Pulmonary artery endothelial cell (primary cell): ENCODE measurements around the gene RNF227. TPM values are rescaled to one million over a fixed set of nuclear protein-coding genes. Genes with fewer than 3 reads are reported as not detected.

Source experiments
- DNase-seq: peaks from one replicate; pipeline ENCODE4 v3.0.0-alpha.2; 2011; ENCODE audit warnings: low read depth, low spot score
- total RNA-seq: library from RNA; depleted of rRNA; stranded (reverse); fragments of >200 nt; gene quantifications from 2 replicates; pipeline ENCODE4 v1.2.3, GENCODE V29; 2014

RNF227 gene
- total RNA-seq, 1 donor from 2014 or later = 0.86 TPM

DNA sequence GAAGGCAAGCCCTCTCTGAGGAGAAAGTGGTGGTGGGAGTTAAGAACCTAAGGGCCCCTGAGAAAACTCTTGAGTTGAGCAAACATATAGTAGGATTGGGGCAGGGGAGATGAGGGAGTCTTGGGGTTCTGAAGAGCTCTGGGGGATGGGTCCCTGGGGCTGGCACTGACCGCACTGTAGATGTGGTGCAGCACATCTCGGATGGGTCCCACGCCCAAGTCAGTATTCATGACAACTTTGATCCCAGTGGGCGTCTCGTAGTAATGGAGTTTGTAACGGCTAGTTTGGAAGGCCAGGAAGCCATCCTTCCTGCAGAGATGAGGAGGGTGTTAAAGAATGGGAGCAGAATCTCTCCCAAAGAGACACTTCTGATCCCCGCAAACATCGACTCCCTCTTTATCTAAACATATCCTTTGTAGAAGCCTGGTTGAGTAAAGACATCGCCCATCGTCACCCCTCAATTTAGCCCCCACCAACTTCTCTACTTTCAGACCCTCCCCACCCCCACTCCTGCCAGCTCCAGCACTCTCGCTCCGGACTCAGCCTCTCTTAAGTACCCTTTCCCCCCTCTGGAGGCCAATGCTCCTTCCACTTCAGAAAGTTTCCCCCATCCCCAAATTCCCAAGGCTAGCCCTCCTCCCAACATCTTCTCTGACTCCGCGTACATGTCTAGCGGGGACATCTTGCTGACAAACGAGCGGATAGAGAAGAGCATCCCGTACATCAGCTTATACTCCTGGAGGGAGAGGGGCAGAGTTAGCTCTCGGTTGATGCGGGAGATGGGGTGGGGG, 14.9 kb upstream of the RNF227 start:
- DNase-seq = no peak

GRCh38 chr17:7929158-7930023, 13.3 kb upstream of the RNF227 start, which contains the start of gene KCNAB3:
TSS of gene KCNAB3 (minus strand) at chr17:7929856. CDS start at chr17:7929435, 421 bp downstream.
- no peak for DNase-seq

DNA sequence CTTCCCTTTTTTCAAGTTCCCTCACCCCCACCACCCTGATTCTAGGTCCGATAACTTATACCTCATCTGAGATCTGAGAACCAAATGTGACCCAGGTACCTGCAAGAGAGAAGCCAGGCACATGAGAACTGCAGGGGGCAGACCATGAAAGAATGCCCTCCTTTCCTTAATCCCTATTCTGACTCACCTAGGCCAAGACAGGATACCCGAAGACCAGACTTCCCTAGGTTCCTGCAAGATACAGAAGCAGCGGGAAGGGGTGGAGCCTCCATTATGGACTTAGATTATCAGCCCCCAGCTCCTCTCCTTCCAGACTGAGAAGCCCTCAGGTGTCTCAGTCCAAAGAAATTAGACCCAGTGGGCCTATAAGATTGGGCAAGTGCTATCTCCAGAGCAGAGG, 11.5 kb upstream of the RNF227 start:
- DNase-seq = no peak

DNA sequence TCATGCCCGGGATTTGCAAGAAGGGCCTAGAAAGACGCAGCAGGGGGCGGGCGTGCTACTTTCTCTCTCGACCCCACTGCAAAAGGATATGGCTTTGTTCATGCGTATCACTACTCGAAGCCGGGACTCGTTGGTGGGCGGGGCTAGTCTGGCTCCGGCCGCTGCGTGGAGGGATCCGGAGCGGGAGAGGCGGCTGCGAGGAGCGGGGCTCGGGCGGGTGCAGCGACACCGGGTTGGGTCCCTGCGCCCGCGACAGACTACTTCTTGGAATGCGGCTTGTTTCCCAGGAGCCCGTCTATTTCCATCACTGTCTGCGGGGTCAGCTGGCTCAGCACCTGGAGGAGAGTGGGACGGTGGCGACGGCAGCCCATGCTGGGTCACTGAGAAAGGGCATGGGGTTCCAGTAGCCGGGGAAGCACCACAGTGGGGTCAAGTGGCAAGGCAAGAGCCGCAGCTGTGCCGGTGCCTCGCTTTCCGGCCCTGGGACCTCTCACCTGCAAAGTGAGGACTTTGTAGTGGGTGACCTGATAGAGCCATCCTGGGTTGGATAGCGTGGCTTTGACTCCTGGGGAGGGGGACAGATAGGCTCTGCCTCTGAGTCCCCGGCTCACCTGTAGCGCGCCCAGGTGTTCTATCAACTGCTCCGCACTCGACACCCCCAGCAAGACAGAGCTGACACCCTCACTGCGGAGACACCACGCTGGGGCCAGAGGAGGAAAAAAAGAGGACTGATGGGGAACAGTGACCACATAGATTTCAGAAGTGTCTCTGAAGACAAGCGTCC, 6.9 kb upstream of the RNF227 start:
- peak; percentile 46 for DNase-seq

DNA sequence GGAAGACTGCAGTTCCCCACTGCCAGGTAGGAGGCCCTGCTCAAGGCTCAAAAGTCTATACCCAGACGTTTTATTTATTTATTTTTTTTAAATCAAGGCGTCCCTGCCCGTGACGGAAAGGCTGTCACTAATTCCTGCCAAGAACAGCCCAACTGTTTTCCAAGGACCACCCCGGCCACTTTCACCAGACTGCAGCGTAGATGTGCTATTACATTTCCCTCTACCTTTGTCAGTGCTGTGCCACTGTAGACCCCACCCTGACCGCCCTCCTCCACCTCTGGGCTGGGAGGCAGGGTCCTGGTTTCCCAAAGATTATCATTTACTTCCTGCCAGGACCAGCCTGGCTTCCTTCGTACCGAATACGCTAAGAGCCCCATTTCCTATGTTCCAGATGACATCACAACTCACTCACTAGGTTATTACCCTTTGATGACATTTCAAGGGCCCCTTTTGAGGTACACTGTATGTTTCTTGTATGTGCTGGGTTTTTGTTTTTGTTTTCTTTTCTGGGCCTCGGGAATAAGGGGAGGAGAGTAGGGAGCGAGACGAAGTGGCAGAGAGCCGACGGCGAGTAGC, 6.3 kb upstream of the RNF227 start:
- no peak for DNase-seq

DNA sequence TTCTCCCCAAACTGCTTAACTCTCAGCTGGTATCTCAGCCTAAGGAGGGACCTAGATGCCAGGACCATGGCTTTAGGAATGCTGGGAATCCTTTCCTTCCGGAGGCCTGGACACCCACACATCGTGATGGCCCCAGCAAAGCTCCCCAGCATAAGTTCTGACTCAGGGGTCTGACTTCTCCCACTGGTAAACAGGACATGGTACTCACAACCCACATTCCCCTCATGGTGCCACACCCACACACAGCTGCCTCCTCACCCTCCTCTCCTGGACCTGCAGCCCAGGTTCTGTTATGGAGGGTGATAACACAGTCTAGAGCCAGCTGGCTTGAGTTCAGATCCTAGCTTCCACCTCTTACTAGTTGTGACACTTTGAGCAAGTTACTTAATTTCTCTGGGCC, 719 bp upstream of the RNF227 start:
- no peak for DNase-seq

DNA sequence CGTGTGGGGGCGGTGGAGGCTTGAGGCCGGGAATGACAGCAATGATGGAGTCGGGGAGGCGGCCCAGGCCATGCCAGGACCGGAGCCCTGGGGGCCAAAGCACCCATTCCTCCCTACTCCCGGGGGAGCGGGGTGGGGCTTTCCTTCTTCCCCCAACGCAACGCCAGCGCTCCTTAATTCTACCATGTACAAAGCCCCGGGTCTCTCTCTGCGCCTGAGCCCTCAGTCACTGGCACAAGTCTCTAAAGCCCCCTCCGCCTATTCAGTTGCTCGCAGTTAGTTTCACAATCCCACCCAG, 245 bp upstream of the RNF227 start:
- DNase-seq = no peak

GRCh38 chr17:7915179-7915610, 894 bp downstream of the RNF227 start:
- no peak for DNase-seq

- no peak for DNase-seq
Measured at GRCh38 chr17:7912927-7913524, 3.1 kb downstream of the RNF227 start.

GRCh38 chr17:7911116-7911515, 5.0 kb downstream of the RNF227 start:
- no peak for DNase-seq

- DNase-seq = no peak
Measured at GRCh38 chr17:7910711-7911110, 5.4 kb downstream of the RNF227 start.

DNA sequence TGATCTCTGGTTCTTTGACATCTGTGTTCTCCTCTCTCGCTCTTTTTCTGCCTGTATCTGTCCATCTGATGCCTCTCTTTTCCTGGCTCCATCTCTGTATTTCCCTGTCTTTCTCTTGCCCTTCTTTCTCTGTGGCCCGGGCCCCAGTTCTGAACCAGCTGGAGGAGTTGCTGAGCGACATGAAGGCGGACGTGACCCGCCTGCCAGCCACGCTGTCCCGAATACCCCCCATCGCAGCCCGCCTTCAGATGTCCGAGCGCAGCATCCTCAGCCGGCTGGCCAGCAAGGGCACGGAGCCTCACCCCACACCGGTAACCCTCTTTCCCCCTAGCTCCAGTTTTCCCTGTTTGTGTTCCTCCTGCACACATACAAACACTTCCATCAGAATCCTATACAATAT, 5.8 kb downstream of the RNF227 start:
- no peak for DNase-seq

GRCh38 chr17:7909089-7909488, 7.0 kb downstream of the RNF227 start:
- no peak for DNase-seq

DNA sequence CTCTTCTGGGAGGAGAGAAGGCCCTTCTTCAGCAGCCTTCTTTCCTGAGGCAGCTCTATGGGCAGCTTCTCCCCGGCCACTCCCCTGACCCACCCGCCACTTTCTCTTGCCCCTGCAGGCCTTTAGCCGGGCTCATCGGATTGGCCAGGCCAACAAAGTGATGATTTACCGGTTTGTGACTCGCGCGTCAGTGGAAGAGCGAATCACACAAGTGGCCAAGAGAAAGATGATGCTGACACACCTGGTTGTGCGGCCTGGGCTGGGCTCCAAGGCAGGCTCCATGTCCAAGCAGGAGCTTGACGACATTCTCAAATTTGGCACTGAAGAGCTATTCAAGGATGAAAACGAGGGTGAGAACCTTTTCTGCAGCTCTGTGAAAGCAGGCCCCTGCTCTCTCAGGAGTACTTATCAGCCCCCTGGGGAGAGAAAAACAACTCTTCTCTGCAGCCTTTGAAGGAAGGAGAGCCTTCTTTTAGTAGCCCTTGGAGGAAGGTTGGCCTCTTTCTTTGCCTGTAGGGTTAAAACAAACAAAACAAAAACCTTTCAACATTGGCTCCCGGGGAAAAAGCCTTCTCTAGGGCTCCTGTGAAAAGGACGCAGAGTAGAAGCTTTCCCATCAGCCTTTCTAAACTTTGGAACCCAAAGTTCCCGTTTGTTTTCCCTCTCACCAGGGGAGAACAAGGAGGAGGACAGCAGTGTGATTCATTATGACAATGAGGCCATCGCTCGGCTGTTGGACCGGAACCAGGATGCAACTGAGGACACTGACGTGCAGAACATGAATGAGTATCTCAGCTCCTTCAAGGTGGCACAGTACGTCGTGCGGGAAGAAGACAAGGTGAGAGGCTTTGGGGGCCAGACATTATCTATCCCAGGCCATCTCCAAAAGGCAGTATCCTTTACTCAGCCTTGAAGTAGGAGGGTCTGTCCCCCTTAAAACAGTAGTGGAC, 12.7 kb downstream of the RNF227 start:
- no peak for DNase-seq

GRCh38 chr17:7897773-7898172, 18.3 kb downstream of the RNF227 start:
- no peak for DNase-seq

DNA sequence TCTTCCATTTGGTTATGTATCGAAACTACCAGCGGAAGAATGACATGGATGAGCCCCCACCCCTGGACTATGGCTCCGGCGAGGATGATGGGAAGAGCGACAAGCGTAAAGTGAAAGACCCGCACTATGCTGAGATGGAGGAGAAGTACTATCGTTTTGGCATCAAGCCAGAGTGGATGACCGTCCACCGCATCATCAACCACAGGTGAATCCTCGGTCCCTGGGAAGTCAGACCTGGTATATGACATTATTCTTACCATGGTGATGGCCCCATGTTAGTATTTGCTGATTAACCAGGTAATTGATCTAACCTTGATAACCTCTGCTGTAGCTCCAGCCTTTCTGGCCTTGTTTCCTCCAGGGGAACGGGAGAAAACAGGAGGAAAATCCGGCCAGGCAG, 19.0 kb downstream of the RNF227 start:
- no peak for DNase-seq

- DNase-seq = no peak
Measured at GRCh38 chr17:7894866-7895265, 21.2 kb downstream of the RNF227 start.

- DNase-seq = no peak
Measured at GRCh38 chr17:7894226-7894625, 21.9 kb downstream of the RNF227 start.

GRCh38 chr17:7893187-7893880, 22.8 kb downstream of the RNF227 start:
- DNase-seq = no peak
